ENCODE data around the gene PDHX.

Gene PDHX

GRCh38 chr11:35009944-35010342 lies 93.5 kb downstream of the PDHX start:
- TF ChIP-seq POU6F1 (CRISPR knock-in tag; IDR thresholded peaks at IDR 0.05; ENCODE audit: borderline replicate concordance, low read depth) (no peak), GLIS3 (CRISPR knock-in tag; IDR thresholded peaks at IDR 0.05) (no peak), PPARA (CRISPR knock-in tag; IDR thresholded peaks at IDR 0.05; ENCODE audit: borderline replicate concordance) (no peak), ZNF70 (CRISPR knock-in tag; IDR thresholded peaks at IDR 0.05) (no peak), ZC3H10 (CRISPR knock-in tag; IDR thresholded peaks at IDR 0.05) (no peak), RARB (CRISPR knock-in tag; IDR thresholded peaks at IDR 0.05) (no peak), OSR1 (CRISPR knock-in tag; IDR thresholded peaks at IDR 0.05) (no peak), ARNTL (CRISPR knock-in tag; IDR thresholded peaks at IDR 0.05; ENCODE audit: borderline replicate concordance, low read depth) (no peak)
- ATAC-seq, result no peak

GRCh38 chr11:35010654-35011053 lies 94.2 kb downstream of the PDHX start:
- TF ChIP-seq ZNF70 (CRISPR knock-in tag; IDR thresholded peaks at IDR 0.05) (no peak), TCF4 (CRISPR knock-in tag; IDR thresholded peaks at IDR 0.05; ENCODE audit: borderline replicate concordance) (no peak), POU6F1 (CRISPR knock-in tag; IDR thresholded peaks at IDR 0.05; ENCODE audit: borderline replicate concordance, low read depth) (no peak), ISL1 (CRISPR knock-in tag; IDR thresholded peaks at IDR 0.05) (no peak), BACH2 (CRISPR knock-in tag; IDR thresholded peaks at IDR 0.05; ENCODE audit: borderline replicate concordance) (no peak), ZNF8 (CRISPR knock-in tag; IDR thresholded peaks at IDR 0.05) (no peak), ESRRG (CRISPR knock-in tag; IDR thresholded peaks at IDR 0.05) (no peak), GLIS3 (CRISPR knock-in tag; IDR thresholded peaks at IDR 0.05) (no peak), ZFP30 (CRISPR knock-in tag; IDR thresholded peaks at IDR 0.05) (no peak), TSHZ2 (CRISPR knock-in tag; IDR thresholded peaks at IDR 0.05) (no peak), ARNTL (CRISPR knock-in tag; IDR thresholded peaks at IDR 0.05; ENCODE audit: borderline replicate concordance, low read depth) (no peak), ZFP3 (CRISPR knock-in tag; IDR thresholded peaks at IDR 0.05) (no peak), CSDC2 (CRISPR knock-in tag; IDR thresholded peaks at IDR 0.05) (no peak), ZNF565 (CRISPR knock-in tag; conservative IDR thresholded peaks at IDR 0.05; ENCODE audit: low read depth) (no peak), SNAI2 (CRISPR knock-in tag; IDR thresholded peaks at IDR 0.05) (no peak), ZC3H10 (CRISPR knock-in tag; IDR thresholded peaks at IDR 0.05) (no peak)
- TF ChIP-seq, protein P1, sequence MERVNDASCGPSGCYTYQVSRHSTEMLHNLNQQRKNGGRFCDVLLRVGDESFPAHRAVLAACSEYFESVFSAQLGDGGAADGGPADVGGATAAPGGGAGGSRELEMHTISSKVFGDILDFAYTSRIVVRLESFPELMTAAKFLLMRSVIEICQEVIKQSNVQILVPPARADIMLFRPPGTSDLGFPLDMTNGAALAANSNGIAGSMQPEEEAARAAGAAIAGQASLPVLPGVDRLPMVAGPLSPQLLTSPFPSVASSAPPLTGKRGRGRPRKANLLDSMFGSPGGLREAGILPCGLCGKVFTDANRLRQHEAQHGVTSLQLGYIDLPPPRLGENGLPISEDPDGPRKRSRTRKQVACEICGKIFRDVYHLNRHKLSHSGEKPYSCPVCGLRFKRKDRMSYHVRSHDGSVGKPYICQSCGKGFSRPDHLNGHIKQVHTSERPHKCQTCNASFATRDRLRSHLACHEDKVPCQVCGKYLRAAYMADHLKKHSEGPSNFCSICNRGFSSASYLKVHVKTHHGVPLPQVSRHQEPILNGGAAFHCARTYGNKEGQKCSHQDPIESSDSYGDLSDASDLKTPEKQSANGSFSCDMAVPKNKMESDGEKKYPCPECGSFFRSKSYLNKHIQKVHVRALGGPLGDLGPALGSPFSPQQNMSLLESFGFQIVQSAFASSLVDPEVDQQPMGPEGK (CRISPR knock-in tag; IDR thresholded peaks at IDR 0.05; ENCODE audit: borderline replicate concordance), result no peak
- TF ChIP-seq, protein P2, sequence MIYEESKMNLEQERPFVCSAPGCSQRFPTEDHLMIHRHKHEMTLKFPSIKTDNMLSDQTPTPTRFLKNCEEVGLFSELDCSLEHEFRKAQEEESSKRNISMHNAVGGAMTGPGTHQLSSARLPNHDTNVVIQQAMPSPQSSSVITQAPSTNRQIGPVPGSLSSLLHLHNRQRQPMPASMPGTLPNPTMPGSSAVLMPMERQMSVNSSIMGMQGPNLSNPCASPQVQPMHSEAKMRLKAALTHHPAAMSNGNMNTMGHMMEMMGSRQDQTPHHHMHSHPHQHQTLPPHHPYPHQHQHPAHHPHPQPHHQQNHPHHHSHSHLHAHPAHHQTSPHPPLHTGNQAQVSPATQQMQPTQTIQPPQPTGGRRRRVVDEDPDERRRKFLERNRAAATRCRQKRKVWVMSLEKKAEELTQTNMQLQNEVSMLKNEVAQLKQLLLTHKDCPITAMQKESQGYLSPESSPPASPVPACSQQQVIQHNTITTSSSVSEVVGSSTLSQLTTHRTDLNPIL (CRISPR knock-in tag; IDR thresholded peaks at IDR 0.05; ENCODE audit: low read depth), result no peak
- TF ChIP-seq, protein P3, sequence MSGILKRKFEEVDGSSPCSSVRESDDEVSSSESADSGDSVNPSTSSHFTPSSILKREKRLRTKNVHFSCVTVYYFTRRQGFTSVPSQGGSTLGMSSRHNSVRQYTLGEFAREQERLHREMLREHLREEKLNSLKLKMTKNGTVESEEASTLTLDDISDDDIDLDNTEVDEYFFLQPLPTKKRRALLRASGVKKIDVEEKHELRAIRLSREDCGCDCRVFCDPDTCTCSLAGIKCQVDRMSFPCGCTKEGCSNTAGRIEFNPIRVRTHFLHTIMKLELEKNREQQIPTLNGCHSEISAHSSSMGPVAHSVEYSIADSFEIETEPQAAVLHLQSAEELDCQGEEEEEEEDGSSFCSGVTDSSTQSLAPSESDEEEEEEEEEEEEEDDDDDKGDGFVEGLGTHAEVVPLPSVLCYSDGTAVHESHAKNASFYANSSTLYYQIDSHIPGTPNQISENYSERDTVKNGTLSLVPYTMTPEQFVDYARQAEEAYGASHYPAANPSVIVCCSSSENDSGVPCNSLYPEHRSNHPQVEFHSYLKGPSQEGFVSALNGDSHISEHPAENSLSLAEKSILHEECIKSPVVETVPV (CRISPR knock-in tag; IDR thresholded peaks at IDR 0.05), result no peak
- ATAC-seq, result no peak
